HepG2 (cell line): ENCODE results near the gene GPR27. TPM values are rescaled to one million over a fixed set of nuclear protein-coding genes. Genes with fewer than 3 reads are reported as not detected.
A peak's percentile ranks its signal among the peaks of the same experiment; 100 is the strongest.

ENCODE experiments used
- ATAC-seq: fragments of 200-7000 bp; cut with Tn5 transposase; 3 replicates; pipeline ENCODE4 v1.9.1; 2020; ENCODE audit warnings: mild to moderate bottlenecking, moderate library complexity
- BruUV-seq: library from RNA; stranded (reverse); fragments of 400-500 nt; replicated peaks from 2 replicates; lab custom pipeline; 2021; lab: Mats Ljungman, UMichigan
- CTCF ChIA-PET: fragments of 300-600 bp; formaldehyde crosslinking; extraction: SDS; loops from one replicate; lab custom pipeline; 2021; ENCODE audit warnings: low total read pairs, inconsistent platforms, low intra/inter-chr PET ratio; lab: Yijun Ruan, JAX
- POLR2A ChIA-PET: fragments of 350-600 bp; sonication (Branson Sonifier 250); formaldehyde crosslinking; loops from one replicate; lab custom pipeline; 2020; ENCODE audit warnings: antibody characterized with exemption, inconsistent platforms; lab: Yijun Ruan, JAX
- DNase-seq: peaks from one replicate; pipeline ENCODE4 v3.0.0-alpha.2; 2015; ENCODE audit warnings: low spot score
- FAIRE-seq: peaks from 3 replicates; lab custom pipeline; 2011; peaks lifted over from hg19 to GRCh38; lab: Jason Lieb, UNC
- H2AFZ ChIP-seq: one replicate; pipeline ENCODE4 v1.6.1; 2011; ENCODE audit warnings: low read length, inconsistent platforms
- H3K27ac ChIP-seq: fragments of 300-600 bp; 3 replicates; pipeline ENCODE4 v1.8.0; 2011; ENCODE audit warnings: mixed run types, mild to moderate bottlenecking, mixed read lengths, low read length, inconsistent platforms; ENCODE audit not compliant: insufficient read depth; ENCODE audit errors: extremely low read length
- H3K27me3 ChIP-seq, 2 experiments: fragments of 200-600 bp in 1 of 2; 2 replicates in 1 of 2; 3 replicates in 1 of 2; pipeline versions ENCODE4 v1.6.0 to v1.8.0; 2011; ENCODE audit warnings: low read length in 2 of 2, mild to moderate bottlenecking in 2 of 2, moderate library complexity in 2 of 2, inconsistent platforms in 1 of 2; ENCODE audit not compliant: insufficient read depth in 2 of 2, control insufficient read depth in 1 of 2
- H3K36me3 ChIP-seq, 2 experiments: fragments of 200-600 bp in 1 of 2; replicated peaks in 1 of 2; 2 replicates in 1 of 2; 3 replicates in 1 of 2; pipeline versions ENCODE4 v1.5.1 to v1.8.0; 2011; ENCODE audit warnings: low read length in 2 of 2, inconsistent platforms in 1 of 2; ENCODE audit not compliant: insufficient read depth in 2 of 2, control insufficient read depth in 1 of 2
- H3K4me1 ChIP-seq: 2 replicates; pipeline ENCODE4 v1.5.1; 2012; ENCODE audit warnings: low read length, inconsistent platforms; ENCODE audit not compliant: insufficient read depth
- H3K4me2 ChIP-seq: 2 replicates; pipeline ENCODE4 v1.6.0; 2011; ENCODE audit warnings: low read depth, low read length, inconsistent platforms
- H3K4me3 ChIP-seq, 3 experiments: fragments of 200-600 bp in 1 of 3; sonication (generic), shearing (Covaris generic) in 1 of 3; replicated peaks in 1 of 3; 2 replicates each; pipeline ENCODE4 v1.5.1; 2011 to 2016; ENCODE audit warnings: low read length in 3 of 3, inconsistent platforms in 2 of 3, low read depth in 2 of 3, mild to moderate bottlenecking in 2 of 3, control low read depth in 1 of 3, mixed read lengths in 1 of 3; ENCODE audit not compliant: insufficient read depth in 1 of 3
- H3K79me2 ChIP-seq: one replicate; pipeline ENCODE4 v1.6.1; 2011; ENCODE audit warnings: low read length, inconsistent platforms; ENCODE audit not compliant: insufficient read depth
- H3K9ac ChIP-seq: 2 replicates; pipeline ENCODE4 v1.6.0; 2011; ENCODE audit warnings: mild to moderate bottlenecking, low read depth, low read length, inconsistent platforms; ENCODE audit not compliant: insufficient read depth
- H3K9me3 ChIP-seq: 2 replicates; pipeline ENCODE4 v1.5.1; 2012; ENCODE audit warnings: mild to moderate bottlenecking, low read length
- H4K20me1 ChIP-seq: 2 replicates; pipeline ENCODE4 v1.6.0; 2011; ENCODE audit warnings: inconsistent platforms, mild to moderate bottlenecking, low read length, moderate library complexity; ENCODE audit not compliant: insufficient read depth
- KAT8 ChIP-seq: IDR thresholded peaks from 2 replicates; pipeline ENCODE4 v1.6.1; 2016; ENCODE audit warnings: missing genetic modification reagents, missing compliant biosample characterization
- RFX1 ChIP-seq: fragments of 450-650 bp; IDR thresholded peaks from 2 replicates; pipeline ENCODE4 v1.6.1; 2017
- SUZ12 ChIP-seq: fragments of 150-350 bp; IDR thresholded peaks from 2 replicates; pipeline ENCODE4 v1.6.1; 2014; ENCODE audit warnings: low read depth, low read length
- ZNF260 ChIP-seq: sonication (generic); formaldehyde crosslinking; IDR thresholded peaks from 2 replicates; pipeline ENCODE4 v1.4.0; 2020; ENCODE audit warnings: missing genetic modification reagents, low read depth, mild to moderate bottlenecking, borderline replicate concordance
- ZNF34 ChIP-seq: sonication (generic); formaldehyde crosslinking; IDR thresholded peaks from 2 replicates; pipeline ENCODE4 v1.4.0; 2020; ENCODE audit warnings: mild to moderate bottlenecking, missing genetic modification reagents, borderline replicate concordance
- ZNF674 ChIP-seq: sonication (generic); formaldehyde crosslinking; IDR thresholded peaks from 2 replicates; pipeline ENCODE4 v1.5.0; 2020; ENCODE audit warnings: low read depth, mild to moderate bottlenecking, missing genetic modification reagents
- ZNF768 ChIP-seq: sonication (generic); formaldehyde crosslinking; IDR thresholded peaks from 2 replicates; pipeline ENCODE4 v1.4.0; 2020; ENCODE audit warnings: missing genetic modification reagents
- WGBS: methylation state at CpG from one replicate; pipeline ENCODE4 v1.1.6; 2017; ENCODE audit warnings: low lambda C conversion rate; 5-methylcytosine and 5-hydroxymethylcytosine counted together
- in situ Hi-C: cut with HindIII; loops from 2 replicates; pipeline ENCODE4 v1.10.0; 2017; ENCODE audit warnings: low pct_unique_long_range_greater_than_20kb; ENCODE audit not compliant: extremely low pct_ligation_motif_present
- intact Hi-C: fragments of 100-400 bp; cut with micrococcal nuclease; formaldehyde crosslinking; loops from one replicate; pipeline ENCODE4 v1.10.0; 2022; ENCODE audit not compliant: unreplicated experiment
- polyA plus RNA-seq, 8 experiments: library from polyadenylated mRNA; depleted of rRNA in 3 of 8; stranded (reverse) in 7 of 8; unstranded in 1 of 8; fragments of >200 nt; fragmentation: Illumina TruSeq in 4 of 8; extraction: Trizol in 4 of 8; gene quantifications; 2 replicates each; pipeline versions ENCODE4 v1.2.1 to v1.2.3, GENCODE V29; 2011 to 2016; ENCODE audit warnings: low read depth in 4 of 8, missing spikeins in 1 of 8, mixed read lengths in 1 of 8; ENCODE audit not compliant: insufficient read depth in 1 of 8
- total RNA-seq, 5 experiments: library from RNA; depleted of rRNA; stranded (reverse); fragments of >200 nt; fragmentation: Illumina TruSeq; extraction: Trizol; gene quantifications; 2 replicates each; pipeline ENCODE4 v1.2.3, GENCODE V29; 2016; ENCODE audit warnings: low read depth in 1 of 5

GPR27 gene
- total and polyA plus RNA-seq, 2 of the 13 experiments (the other 11 are each of a cell fraction or from before 2014, with no cell fraction given), result not detected

DNA sequence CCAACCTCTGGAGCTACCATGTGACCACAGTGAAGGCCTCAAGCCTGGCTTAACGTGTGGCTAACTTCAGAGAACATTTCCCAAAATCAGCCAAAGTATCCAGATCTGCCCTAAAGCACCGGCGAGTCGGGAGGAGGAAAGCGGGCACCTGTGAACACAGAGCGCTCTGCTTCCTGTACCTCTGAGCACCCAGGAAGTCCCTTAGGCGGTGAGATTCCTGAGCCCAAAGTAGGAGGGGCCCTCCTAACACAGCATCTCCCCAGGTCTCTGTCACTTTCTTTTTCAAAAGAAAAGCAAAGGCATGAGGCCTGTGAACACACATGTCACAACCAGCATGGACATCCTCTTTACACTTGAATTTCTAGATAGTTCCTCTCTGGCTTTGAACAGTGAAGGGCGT is 27.5 kb upstream of the GPR27 start:
- TF ChIP-seq ZNF674, result no peak
- no peak for TF ChIP-seq SUZ12
- Histone ChIP-seq H3K4me1 (peaks cover 6% of the 10 kb centered on the region; the same call in 1 of the 2 replicates), H2AFZ (no peak overlapping the region), H3K9me3 (no peaks in the 10 kb centered on the region), H3K4me2 (no peak overlapping the region), H3K79me2 (no peaks in the 10 kb centered on the region), H3K4me3 (no peak overlapping the region), H3K9ac (no peak overlapping the region), H4K20me1 (no peaks in the 10 kb centered on the region), H3K27ac (no peak overlapping the region), H3K36me3 (no peaks in the 10 kb centered on the region), H3K27me3 (peaks cover 8 to 49% of the 10 kb centered on the region in 2 experiments; a peak in 4 of 5 replicates)
- intact Hi-C loops, result no loop called here
- in situ Hi-C loops, result no loop called here
- WGBS, result 80% methylated on average over 8 of the region's 8 CpGs
- ChIA-PET POLR2A (no interaction called here), CTCF (no interaction called here)
- BruUV-seq, result no TSS peak
- no peak for FAIRE-seq
- DNase-seq, result no peak
- no peak for ATAC-seq

DNA sequence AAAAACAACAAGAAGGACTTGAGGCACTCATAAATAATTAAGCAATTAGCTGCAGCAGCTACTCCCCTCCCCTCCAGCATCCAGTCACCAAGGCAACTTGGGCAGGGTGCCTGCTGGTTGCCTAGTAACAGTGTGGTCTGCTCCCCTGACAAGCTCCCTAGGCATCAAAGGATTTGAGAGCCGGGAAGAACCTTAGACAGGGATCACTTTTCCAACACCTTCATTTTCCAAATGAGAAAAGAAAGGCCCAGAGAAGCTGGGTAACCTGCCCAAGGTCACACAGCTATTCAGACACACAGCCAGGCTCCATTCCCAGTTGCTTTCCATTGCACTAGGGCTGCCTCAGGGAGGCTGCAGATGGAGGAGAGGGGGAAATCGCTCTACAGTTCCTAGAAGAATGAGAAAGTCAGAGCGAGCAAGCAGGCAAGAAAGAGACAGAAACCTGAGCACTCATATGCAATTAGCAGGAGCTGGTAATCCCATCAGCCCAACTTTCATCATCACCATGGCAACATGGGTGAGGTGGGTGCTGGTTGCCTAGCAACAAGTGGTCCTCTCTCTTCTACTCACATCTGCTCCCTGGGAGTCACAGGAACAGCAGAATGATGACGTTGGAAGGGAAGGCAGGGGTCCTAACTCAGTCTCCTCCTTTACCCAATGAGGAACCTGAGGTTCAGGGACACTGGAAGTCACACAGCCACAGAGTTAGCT is 24.9 kb upstream of the GPR27 start:
- in situ Hi-C loops, result no loop called here
- no peaks in the 10 kb centered on the region for H4K20me1 ChIP-seq
- no peak overlapping the region for H3K9ac ChIP-seq
- H3K27me3 ChIP-seq, result peaks cover 8 to 36% of the 10 kb centered on the region in 2 experiments; a peak in 4 of 5 replicates
- BruUV-seq, result no TSS peak
- FAIRE-seq (no peak), DNase-seq (no peak), ATAC-seq (no peak)
- H2AFZ ChIP-seq, result no peak overlapping the region
- H3K36me3 ChIP-seq, result no peaks in the 10 kb centered on the region
- ChIA-PET CTCF (no interaction called here), POLR2A (no interaction called here)
- TF ChIP-seq ZNF768 (CRISPR knock-in tag) (peak; percentile 52; the same call in 1 of the 2 replicates), ZNF260 (no peak), KAT8 (CRISPR knock-in tag) (no peak), ZNF34 (no peak), RFX1 (peak; percentile 53; the same call in 1 of the 2 replicates)
- no peak overlapping the region for H3K27ac ChIP-seq
- H3K4me3 ChIP-seq, result no peak overlapping the region
- intact Hi-C loops, result no loop called here
- no peak overlapping the region for H3K4me2 ChIP-seq
- H3K79me2 ChIP-seq, result no peaks in the 10 kb centered on the region
- 5% methylated on average over 4 of the region's 4 CpGs for WGBS
- peaks cover 6% of the 10 kb centered on the region; the same call in 1 of the 2 replicates for H3K4me1 ChIP-seq
- no peaks in the 10 kb centered on the region for H3K9me3 ChIP-seq
